ENCODE measurements around the gene INPP5E.

The INPP5E gene

GRCh38 chr9:136439481-136440408, at the start of gene INPP5E:
TSS of gene INPP5E (minus strand) at chr9:136439845. CDS start at chr9:136439419, 426 bp downstream.
- DNase-seq: peak; percentile 10

- DNase-seq: peak; percentile 26
Observed at GRCh38 chr9:136488247-136489214, 48.9 kb upstream of the INPP5E start.

GRCh38 chr9:136487672-136488071, 48.0 kb upstream of the INPP5E start:
- no peak for DNase-seq

- DNase-seq: no peak
Observed at GRCh38 chr9:136486823-136487620, 47.4 kb upstream of the INPP5E start.

- no peak for DNase-seq
Observed at GRCh38 chr9:136486131-136486530, 46.5 kb upstream of the INPP5E start.

- DNase-seq: peak; percentile 31
Observed at GRCh38 chr9:136485049-136486045, 45.7 kb upstream of the INPP5E start.

GRCh38 chr9:136484153-136485048, 44.8 kb upstream of the INPP5E start:
- DNase-seq: no peak

GRCh38 chr9:136483589-136484152, 44.0 kb upstream of the INPP5E start:
- peak; percentile 82 for DNase-seq

- DNase-seq: peak; percentile 85
Observed at GRCh38 chr9:136482793-136483588, 43.3 kb upstream of the INPP5E start, which contains the start of gene SEC16A. TSS of gene SEC16A (minus strand) at chr9:136483040. CDS start at chr9:136477615, 5,425 bp downstream.

GRCh38 chr9:136482046-136482792, 42.6 kb upstream of the INPP5E start:
- no peak for DNase-seq

- no peak for DNase-seq
Observed at GRCh38 chr9:136481558-136481957, 41.9 kb upstream of the INPP5E start.

GRCh38 chr9:136476369-136477150, 36.9 kb upstream of the INPP5E start:
- DNase-seq: no peak

- DNase-seq: no peak
Observed at GRCh38 chr9:136474974-136475865, 35.6 kb upstream of the INPP5E start.

GRCh38 chr9:136474021-136474640, 34.5 kb upstream of the INPP5E start:
- DNase-seq: no peak

- DNase-seq: no peak
Observed at GRCh38 chr9:136473354-136473721, 33.7 kb upstream of the INPP5E start.

All from NCI-H526 treated with DMSO at 0.1 percent for 48 hours (cell line).